ENCODE measurements around the gene MKRN3.

The MKRN3 gene

DNA sequence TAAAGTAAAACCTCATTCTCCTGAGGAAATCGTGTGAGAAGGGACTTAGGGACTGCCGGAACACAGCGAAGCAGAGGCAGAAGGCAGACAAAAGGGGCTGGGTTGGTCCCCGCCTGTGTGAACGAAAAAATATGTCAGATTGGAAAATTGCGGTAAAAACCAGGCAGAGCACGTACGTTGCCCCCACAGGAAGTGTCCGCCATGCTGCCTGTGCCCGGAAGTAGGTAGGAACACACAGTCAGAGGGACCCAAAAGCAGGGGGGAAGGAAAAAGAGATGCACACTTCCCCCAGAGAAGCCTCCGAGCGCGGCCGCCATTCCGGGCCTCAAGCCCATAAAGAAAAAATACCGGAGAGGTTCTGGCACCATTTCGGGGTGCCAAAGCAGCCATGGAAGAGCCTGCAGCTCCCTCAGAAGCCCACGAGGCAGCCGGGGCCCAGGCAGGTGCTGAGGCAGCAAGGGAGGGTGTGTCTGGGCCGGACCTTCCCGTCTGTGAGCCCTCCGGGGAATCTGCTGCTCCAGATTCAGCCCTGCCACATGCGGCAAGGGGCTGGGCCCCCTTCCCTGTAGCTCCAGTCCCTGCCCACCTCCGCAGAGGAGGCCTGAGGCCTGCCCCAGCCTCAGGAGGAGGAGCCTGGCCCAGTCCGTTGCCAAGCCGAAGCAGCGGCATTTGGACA is at the start of gene MKRN3:
MKRN3 (plus strand) TSS at position 280 of the 676 bp plus-strand sequence; CDS start at position 389, 109 bp downstream.
- peak; percentile 25 for DNase-seq

DNA sequence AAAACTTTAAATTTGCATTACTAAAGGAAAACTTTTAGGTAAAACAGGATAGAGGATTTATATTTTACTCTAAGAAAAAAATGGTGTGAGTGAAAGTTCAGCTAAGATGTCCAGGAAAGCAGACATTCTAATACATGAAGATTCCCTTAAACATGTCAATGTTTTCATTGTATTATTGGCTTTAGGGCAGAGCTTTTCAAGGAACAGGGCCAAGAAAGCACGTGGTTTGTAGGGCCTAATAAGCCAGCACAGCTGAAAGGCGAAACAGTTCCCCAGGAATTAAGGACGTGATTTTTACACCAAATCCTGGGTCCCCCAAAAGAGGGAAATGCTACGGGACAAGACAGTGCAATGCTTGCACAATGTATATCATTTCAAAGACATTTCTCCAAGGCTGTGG is 48.6 kb upstream of the MKRN3 start:
- DNase-seq, result no peak

DNA sequence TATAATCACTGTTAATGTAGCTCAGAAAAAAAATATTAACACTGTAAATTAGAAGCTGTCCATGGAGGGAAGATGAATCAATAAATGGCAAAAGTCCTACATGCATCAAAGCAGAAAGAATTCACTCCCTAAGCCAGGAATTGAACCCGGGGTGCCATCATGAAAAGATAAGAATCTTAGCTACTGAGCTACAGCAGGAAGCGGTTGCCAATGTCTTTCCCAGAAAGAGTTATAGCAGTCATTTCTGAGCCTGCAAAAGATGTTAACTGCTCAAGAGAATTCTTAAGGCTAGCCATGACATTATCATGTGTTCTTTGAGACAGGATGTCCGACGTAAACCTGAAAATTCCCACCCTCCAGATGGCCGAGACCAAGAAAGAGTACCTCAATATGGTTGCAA is 47.4 kb upstream of the MKRN3 start:
- no peak for DNase-seq

DNA sequence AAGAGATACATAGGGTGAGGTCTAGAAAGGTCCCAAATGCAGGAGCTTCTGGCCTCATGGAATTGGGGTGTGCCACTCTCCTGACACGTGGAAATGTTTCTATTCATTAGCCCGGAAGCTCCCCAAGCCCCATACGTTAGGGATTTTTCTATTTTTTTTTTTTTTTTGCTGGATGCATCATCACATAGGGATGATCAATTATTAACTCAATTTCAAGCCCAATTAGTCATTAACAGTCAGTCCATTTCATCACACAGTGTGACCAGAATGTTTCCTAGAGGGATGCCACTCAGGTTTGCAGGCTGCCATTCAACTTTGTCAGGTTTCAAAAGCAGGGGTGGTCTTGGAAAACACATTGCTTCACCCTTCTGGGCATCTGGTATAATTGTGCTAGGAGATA is 40.7 kb upstream of the MKRN3 start:
- no peak for DNase-seq

DNA sequence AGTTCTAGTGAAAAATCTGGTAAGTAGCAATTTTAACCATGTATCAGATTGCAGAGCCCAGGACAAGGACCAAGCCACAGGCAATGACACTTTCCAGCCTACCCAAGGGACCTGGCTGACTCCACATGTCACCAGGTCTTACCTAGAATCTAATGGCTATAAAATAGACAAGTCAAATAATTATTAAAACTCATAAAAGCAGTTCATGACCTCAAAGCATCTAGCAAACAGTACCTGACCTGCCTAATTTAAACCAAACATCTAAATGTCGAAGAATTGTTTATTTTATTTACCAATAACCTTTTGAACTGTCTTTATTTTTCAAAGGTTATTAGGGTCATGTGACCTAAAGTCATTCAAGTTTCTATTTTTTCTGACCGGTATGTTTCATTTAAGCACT is 35.6 kb upstream of the MKRN3 start:
- DNase-seq, result no peak

DNA sequence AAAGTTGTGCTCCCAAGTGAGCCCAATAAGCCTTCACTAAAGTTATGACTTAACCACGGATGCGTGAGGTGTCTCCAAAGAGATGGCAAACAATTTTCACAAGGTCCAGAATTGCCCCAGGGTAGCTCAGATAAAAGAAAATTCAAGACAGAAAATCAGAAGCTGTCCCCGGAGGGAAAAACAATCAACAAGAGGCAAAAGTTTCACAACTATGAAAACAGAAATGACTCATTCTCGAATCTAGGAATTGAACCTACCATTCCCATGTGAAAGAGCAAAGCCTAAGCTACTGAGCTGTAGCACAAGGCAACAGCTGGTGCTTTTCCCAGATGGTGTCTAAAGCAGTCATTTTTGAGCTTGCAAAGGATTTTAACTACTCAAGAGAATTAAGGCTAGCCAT is 33.5 kb upstream of the MKRN3 start:
- DNase-seq, result no peak

DNA sequence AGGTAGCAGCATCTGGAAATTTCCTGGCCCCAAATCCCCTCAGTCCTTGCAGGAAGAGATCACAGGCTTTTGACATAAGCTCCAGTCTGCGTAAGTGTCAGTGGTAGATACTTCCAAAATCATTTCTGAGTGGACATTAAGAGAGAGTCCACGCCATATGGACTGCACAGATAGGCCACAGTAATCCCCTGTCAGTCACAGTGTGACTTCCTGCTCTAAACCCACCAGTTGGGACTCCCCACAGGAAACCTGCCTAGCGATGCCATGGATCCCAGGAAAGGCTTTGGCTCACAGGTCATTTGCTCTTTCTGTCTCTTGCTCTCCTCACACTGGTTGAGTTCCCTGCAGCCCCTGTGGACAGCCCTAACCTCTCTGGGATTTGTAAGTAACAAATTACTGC is 28.8 kb upstream of the MKRN3 start:
- no peak for DNase-seq

DNA sequence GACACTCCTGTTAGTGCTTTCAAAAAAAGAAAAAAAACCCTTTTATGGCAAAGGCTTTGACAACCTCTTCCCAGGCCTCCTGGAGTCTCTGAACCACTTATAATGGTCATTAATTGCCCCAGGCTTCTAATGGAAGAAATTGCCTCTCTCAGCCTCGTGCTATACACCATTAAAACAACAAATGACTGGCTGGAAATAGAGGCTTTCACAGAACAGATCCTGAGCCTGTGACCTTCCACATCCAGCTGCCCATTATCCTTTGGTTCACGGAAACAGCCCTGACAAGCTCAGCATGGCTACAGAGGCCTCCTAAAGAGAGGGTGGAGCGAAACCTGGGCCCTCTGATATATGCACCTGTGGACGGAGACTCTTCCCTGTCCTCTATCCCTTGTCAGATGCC is 26.8 kb upstream of the MKRN3 start:
- no peak for DNase-seq

DNA sequence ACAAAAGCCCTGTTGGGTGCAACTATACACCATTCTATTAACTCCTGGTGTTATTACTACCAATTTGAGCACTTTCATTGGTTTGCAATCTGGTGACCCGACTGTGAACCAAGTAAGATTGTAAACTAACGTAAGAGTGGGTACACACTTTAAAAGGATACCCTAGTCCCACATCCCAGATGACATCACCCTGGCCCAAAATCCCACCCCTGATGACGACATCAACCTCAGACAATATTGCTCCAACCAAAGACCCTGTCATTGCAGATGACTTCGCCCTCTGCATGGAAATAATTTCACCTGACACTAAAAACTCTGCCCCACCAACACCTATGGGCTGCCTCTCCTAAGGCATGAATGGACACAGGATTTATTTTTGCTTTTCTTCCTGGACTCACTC is 25.6 kb upstream of the MKRN3 start:
- no peak for DNase-seq

DNA sequence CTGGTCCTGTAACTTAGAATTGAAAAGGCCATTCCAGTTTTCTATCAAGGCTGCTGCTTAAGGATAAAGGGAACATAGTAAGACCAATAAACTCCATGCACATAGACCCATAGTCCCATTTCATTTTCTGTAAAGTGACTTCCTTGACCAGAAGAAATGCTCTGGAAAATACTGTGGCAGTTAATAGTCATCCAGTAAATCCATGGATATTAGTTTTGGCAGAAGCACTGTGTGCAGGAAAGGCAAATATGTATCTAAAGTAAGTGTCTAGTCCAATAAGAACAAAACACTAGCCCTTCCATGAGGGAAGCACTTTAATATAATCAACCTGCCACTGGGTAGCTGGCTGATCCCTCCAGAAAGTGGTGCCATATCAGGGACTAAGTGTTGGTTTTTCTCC is 19.3 kb upstream of the MKRN3 start:
- no peak for DNase-seq

DNA sequence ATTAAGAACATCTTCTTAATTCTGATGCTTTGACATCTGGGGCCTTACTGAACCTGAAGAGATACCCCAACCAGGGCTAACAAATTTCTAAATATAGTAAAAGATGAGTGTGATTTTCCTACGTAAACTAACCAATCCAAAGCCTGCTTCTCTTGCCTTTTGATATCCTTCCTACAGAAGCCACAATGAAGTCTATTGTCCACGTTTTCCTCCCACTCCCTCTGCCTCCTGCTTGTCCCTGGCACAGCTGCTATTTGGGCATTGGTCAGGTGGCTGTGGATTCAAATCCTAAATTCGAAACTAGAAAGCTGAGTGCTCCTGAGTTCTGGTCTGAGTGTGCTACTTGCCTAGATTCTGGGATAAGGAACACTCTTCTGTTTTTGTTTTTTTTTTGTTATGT is 17.4 kb upstream of the MKRN3 start:
- DNase-seq, result no peak

DNA sequence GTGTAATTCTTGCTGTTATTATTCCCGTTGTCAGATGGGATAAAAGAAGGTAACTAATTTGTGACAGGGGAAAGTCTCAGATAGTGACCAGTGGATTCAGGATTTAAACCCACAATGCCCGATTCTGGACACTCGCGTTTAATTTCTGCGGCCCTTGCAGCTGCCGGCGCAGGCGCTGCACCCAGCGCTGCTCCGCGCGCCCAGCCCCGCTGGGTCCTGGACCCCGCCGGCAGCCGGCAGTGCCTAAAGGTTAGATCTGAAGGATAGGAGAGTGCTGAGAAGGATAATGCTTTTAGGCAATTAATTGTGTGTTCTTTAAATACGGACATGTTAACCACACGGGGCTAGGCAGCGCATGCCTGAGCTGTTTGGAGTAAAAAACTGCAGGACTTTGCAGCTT is 3.6 kb upstream of the MKRN3 start:
- no peak for DNase-seq

DNA sequence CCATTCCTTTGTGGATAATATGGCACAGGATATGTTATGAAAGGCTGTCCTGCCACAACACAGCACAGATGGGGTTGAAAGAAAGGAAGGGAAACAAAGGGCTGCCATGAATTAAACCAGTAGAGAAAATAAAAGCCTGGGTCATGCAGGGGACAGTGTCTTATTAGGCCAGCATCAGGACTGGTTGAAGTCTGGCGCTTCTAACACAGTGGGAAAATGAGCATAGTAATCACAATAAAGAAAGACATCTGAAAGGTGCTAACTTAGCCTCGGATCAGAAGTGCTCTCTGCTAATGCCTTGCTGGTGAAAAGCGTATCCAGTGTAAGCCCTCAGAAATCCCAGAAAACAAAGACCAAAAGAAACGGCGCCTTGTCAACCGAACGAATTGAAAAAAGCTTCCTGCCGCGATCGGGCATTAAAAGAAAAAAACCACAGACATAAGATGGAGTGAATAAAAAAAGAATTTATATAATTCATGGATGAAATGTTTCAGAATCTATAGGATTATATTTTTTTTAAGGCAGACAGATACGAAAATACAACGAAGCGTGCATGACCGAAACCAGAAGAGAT is 566 bp upstream of the MKRN3 start:
- no peak for DNase-seq

DNA sequence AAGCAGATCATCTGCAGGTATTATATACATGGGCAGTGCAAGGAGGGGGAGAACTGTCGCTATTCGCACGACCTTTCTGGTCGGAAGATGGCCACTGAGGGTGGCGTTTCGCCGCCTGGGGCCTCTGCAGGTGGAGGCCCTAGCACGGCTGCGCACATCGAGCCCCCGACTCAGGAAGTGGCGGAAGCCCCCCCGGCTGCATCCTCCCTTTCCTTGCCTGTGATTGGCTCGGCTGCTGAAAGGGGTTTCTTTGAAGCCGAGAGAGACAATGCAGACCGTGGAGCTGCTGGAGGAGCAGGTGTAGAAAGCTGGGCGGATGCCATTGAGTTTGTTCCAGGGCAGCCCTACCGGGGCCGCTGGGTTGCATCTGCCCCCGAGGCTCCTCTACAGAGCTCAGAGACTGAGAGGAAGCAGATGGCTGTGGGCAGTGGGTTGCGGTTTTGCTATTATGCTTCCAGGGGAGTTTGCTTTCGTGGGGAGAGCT is 639 bp downstream of the MKRN3 start:
- DNase-seq, result no peak

DNA sequence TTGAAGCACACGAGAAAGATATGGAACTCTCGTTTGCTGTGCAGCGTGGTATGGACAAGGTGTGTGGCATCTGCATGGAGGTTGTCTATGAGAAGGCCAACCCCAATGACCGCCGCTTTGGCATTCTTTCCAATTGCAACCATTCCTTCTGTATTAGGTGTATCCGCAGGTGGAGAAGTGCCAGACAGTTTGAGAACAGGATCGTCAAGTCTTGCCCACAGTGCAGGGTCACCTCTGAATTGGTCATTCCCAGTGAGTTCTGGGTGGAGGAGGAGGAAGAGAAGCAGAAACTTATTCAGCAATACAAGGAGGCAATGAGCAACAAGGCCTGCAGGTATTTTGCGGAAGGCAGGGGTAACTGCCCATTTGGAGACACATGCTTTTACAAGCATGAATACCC is 1.2 kb downstream of the MKRN3 start:
- no peak for DNase-seq

DNA sequence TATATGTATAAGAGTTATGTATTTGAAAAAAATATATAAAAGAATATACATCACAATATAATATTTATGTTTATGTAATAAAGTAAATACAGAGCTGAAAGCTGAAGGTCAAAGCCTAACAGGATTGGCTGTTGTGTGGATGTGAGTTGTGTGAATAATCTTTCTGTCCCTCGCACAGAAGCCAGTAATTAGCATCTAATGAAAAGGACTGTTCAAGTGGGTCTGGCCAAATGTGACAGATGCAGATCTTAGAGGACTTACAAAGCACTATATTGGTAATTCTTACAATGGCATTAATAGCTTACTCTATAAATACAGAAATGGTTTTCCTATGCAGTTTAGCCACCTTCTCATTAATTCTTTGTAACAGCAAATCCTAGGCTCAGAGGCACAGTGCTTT is 2.4 kb downstream of the MKRN3 start:
- DNase-seq, result no peak

DNA sequence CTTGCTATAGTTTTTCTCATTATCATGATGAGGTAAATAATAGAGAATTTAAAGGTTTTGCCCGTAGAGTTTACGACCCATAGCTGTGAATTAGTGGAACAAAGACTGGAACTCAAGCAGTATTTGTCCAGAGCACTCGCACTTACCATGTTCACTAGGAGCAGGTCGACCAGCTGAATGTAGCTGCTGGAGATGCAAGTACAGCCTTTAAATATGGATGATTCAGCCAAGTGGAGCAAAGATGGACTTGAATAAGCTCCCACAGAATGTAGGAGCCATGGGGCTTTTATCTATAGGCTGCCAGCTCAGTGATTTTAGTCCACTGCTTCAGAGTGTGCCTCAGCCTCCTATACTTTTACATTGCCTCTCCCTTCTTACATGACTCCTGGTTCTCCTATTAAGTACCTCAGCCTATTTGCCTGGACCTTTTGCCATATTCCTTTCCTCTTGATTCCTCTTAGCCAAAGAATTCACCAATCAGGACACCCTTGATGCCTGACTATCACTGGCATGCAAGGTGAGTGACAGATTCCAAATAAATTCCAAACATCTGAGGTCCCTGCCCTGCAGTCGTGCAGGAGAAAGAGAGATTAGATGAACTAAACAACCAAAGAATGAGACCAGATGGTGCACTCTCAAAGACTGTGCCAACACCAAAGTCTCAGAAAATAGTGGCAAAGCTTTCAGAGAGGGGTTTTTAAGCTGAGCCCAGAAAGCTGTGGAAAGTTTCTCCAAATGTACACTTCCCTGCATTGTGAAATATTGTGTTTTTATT is 3.9 kb downstream of the MKRN3 start:
- no peak for DNase-seq

DNA sequence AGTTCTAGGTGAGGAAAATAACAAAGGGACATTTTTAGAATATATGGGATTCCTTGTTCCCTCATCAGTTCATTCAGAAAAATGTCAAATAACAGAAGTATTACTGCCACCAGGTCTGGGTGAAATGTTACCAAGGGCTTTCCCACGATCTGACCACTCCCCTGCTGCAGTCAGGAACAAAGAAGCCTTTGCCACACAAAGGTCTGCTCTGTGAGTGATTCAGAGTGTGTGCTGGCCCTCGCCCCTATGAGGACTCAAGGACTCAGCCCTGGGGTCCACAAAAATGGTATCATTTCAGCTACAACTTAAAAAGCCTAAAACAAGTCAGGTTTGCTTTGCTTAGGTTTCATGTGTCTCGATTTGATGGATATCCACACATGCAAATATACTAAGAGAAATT is 5.0 kb downstream of the MKRN3 start:
- DNase-seq, result no peak

DNA sequence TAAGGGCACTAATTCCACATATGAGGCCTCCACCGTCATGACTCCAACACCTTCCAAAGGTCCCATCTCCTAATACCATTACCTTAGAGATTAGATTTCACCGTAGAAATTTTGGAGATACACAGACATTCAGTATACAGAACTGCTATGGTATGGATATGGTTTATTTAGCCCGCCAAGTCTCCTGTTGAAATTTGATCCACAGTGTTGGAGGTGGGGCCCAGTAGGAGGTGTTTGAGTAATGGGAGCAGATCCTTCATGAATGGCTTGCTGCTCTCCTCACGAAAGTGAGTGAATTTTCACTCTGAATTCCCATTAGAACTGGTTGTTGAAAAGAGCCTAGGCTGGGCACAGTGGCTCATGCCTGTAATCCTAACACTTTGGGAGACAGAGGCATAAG is 7.4 kb downstream of the MKRN3 start:
- DNase-seq, result no peak

DNA sequence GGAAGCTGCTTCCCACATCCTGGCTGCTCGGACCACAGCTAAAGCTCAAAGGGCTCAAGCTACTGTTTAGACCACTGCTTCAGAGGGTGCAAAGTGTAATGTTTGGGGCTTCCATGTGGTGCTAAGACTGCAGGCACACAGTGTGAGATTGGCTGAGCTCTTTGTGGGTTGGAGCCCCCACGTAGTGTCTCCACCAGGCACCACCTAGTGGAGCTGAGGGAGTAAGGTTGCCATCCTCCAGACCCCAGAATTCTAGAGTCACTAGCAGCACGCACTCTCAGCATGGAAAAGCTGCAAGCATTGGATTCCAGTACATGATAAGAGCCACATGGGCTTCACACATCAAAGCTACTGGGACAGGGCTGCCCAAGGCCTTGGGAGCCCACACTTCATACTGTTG is 9.3 kb downstream of the MKRN3 start:
- no peak for DNase-seq

DNA sequence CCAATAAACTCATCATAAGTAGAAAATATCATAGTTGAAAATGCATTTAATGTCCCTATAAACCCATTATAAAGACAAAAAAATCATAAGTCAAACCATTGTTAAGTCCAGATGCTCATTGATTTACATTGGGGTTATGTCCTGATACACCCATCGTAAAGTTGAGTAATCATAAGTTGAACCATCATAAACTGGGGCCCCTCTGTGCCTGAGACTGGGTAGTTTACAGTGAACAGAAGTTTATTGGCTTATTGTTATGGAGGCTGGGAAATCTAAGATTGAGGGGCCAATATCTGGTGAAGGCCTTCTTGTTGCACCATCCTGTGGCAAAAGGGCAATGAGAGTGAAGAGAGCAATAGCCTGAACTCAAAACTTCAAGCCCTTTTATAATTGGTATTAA is 10.6 kb downstream of the MKRN3 start:
- no peak for DNase-seq

DNA sequence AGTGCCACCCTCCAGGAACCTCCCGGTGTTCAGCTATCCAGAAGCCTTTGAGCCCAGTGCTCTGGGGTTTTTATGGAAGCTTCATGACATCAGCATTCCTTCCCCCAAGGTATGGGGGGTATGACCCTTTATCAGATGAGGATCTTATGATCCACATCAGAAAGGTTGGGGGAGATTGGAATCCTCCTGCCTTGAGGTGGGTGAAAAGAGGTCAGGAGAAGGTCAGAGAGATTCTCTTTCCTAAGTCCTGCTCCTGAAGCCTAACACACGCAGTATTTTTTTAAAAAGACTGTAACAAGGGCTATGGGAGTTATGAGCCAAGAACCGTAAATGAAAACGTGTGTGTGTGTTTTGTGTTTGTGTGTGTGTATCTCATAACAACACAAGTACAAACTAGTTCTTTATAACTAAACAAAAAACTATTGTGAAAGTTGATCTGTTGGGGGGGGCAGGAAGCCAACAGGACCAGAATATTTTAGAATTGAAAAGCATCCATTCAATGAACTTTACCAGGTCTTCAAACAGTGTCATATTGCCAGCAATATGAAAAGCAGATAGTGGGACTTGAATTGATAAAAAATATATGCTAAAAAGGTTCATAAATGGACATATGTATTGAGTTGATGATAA is 13.2 kb downstream of the MKRN3 start:
- no peak for DNase-seq

DNA sequence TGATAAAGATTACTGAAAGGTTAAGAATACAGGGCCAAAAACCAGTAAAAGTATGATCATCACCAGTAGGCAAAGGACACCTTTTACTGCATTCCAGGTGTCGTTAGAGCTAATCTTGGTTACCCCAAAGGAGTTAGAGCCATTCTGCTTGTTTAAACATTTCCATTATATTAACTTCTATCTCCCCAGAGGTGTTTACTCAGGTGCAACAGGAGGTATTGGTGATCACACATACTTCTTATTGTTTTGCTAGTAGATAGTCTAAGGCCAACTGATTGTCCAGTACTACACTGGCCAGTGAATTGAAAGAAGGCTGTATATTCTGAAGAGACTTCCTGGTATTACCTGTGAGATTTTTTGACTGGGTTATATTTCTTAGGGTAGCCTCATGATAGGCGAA is 22.8 kb downstream of the MKRN3 start:
- no peak for DNase-seq

DNA sequence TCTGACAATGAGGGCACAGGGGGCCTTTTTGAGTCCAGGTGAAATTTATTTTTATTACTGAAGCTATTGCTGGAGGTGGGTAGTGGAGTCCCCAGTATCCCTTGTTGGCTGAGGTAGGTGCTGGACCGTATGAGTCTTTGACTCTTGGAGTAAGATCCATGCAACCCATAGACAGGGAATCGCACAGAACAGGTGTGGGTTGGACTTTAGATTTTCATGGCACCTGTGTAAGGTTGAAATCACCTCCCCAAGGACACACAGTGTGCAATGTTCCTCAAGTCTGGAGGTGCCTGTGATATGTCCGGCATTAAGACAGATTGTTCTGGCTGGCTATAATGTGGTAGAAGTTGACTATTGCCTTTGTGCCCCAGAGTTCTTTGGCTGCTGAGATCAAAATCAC is 23.5 kb downstream of the MKRN3 start:
- DNase-seq, result no peak

Measured in activated CD4-positive, alpha-beta T cell treated with anti-CD3 and anti-CD28 coated beads, Interleukin-2, amount 50 U/mL, for 16 hours (primary cell).